ENCODE data around the gene MAP3K20. TPM values are rescaled to one million over a fixed set of nuclear protein-coding genes. Genes with fewer than 3 reads are reported as not detected.

The MAP3K20 gene
- total RNA-seq, 4 donors from 2014 or later = 24.1 to 34.5 (median 25.6) TPM

DNA sequence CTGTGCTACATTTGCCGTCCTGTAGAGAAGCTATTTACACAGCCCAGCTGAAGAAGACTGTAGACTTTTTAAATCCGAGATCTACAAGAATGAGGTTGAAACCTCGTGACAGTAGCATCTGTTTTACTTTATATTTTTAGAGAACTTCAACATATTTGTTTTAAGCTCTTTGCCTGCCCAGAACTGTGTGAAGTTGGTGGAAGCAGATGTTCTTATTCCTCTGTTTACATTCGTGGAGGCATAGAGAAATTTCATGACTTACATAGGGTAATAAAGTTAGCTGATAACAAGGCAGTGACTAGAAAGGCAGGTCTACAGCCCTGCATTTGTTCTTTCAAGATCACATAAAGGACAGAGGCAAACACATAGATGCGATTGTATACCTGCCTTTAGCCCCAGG lies 47.0 kb upstream of the MAP3K20 start:
- Histone ChIP-seq H3K27me3 (no peaks in the 10 kb centered on the region), H3K4me3 (replicated peaks in 1 of 3) (no peak overlapping the region), H3K4me1 (peaks cover 0 to 14% of the 10 kb centered on the region in 2 donors), H3K9me3 (no peaks in the 10 kb centered on the region), H3K27ac (no peak overlapping the region), H3K36me3 (no peaks in the 10 kb centered on the region)
- DNase-seq = no peak
- WGBS, 2 donors = 76 to 84% methylated on average over 5 of the region's 5 CpGs
- intact Hi-C loops (cut with DNase I) = loop anchor here (5.0 to 10.0 kb wide), 2 partner anchors 184 to 224 kb away; no protein-coding TSS in a partner anchor
- TF ChIP-seq, protein P1, sequence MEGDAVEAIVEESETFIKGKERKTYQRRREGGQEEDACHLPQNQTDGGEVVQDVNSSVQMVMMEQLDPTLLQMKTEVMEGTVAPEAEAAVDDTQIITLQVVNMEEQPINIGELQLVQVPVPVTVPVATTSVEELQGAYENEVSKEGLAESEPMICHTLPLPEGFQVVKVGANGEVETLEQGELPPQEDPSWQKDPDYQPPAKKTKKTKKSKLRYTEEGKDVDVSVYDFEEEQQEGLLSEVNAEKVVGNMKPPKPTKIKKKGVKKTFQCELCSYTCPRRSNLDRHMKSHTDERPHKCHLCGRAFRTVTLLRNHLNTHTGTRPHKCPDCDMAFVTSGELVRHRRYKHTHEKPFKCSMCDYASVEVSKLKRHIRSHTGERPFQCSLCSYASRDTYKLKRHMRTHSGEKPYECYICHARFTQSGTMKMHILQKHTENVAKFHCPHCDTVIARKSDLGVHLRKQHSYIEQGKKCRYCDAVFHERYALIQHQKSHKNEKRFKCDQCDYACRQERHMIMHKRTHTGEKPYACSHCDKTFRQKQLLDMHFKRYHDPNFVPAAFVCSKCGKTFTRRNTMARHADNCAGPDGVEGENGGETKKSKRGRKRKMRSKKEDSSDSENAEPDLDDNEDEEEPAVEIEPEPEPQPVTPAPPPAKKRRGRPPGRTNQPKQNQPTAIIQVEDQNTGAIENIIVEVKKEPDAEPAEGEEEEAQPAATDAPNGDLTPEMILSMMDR (IDR thresholded peaks at IDR 0.05) = no peak
- TF ChIP-seq POLR2A (IDR thresholded peaks at IDR 0.05) = no peak

DNA sequence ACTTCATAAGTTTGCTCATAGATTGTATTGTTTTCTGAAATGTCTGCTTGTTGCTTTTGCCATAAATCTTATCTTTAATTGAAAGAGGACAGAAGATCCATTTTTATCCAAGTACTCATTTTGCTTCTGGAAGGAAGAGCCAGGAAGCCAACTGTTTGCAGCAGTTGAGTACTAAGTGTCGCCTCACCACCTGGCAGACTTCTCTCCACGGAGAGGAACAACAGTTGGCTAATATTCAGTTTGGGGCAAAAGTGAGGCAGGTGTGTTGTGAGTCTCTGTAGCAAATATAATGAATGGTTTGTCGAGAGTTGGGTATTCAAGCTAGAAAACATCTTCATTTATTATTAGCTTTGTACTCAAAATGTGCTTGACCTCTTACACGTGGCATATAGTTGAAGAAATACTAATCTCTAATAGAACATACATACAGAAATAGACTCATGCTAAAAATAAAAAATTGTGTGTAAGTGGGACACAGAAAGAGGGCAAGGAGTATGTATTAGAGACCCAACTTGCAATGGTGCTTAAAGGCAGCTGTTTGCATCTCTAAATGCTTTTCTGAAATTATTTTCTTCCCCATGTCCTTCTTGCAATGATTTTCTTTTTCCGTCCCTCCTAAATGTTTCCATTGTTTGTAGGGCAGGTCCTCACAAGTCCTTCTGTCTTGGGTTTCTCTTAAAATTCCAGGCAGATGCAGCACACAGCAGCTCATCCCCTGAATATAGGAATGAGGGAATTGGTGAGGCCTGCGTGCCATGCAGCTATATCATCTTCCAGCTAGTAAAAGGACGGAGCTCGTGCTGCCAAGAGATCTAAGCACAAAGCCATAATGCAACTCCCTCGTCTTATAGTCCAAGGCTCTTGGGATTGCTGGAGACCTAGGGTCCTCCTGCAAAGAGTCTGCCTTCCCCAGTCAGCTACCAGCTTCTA lies 44.8 kb upstream of the MAP3K20 start:
- Histone ChIP-seq H3K27me3 (no peaks in the 10 kb centered on the region), H3K4me1 (peaks cover 0 to 14% of the 10 kb centered on the region in 2 donors), H3K27ac (no peak overlapping the region), H3K4me3 (replicated peaks in 1 of 3) (no peak overlapping the region), H3K9me3 (no peaks in the 10 kb centered on the region), H3K36me3 (no peaks in the 10 kb centered on the region)
- no peak for TF ChIP-seq POLR2A (IDR thresholded peaks at IDR 0.05)
- TF ChIP-seq, protein P1 (IDR thresholded peaks at IDR 0.05) = no peak
- 92 to 93% methylated on average over 8 to 9 of the region's 9 CpGs for WGBS, 2 donors
- DNase-seq = no peak
- intact Hi-C loops (cut with DNase I) = no loop called here

DNA sequence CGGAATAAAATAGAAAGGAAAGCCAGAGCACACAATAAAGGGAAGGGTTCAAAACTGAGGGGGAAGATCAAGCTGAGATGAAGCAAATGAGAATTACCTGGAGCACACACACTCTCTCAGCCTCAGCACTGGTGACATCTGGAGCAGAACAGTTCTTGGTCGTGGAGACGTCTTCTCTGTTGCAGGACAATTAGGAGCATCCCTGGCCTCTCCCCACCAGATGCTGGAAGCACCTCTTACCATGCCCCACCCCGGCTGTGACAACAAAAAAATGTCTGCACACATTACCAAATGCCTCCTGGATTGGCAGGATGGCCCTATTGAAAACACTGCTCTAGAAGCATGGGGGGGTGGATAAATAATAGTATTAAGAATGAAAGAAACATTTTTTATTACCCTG lies 43.6 kb upstream of the MAP3K20 start:
- H3K27ac ChIP-seq = no peak overlapping the region
- TF ChIP-seq, protein P1 (IDR thresholded peaks at IDR 0.05) = no peak
- no peak for TF ChIP-seq POLR2A (IDR thresholded peaks at IDR 0.05)
- DNase-seq = no peak
- intact Hi-C loops (cut with DNase I) = no loop called here
- no peak overlapping the region for H3K4me3 ChIP-seq (replicated peaks in 1 of 3)
- peaks cover 0 to 14% of the 10 kb centered on the region in 2 donors for H3K4me1 ChIP-seq
- 86 to 93% methylated on average over 4 of the region's 4 CpGs for WGBS, 2 donors
- no peaks in the 10 kb centered on the region for H3K9me3 ChIP-seq
- H3K36me3 ChIP-seq = no peaks in the 10 kb centered on the region
- H3K27me3 ChIP-seq = no peaks in the 10 kb centered on the region

DNA sequence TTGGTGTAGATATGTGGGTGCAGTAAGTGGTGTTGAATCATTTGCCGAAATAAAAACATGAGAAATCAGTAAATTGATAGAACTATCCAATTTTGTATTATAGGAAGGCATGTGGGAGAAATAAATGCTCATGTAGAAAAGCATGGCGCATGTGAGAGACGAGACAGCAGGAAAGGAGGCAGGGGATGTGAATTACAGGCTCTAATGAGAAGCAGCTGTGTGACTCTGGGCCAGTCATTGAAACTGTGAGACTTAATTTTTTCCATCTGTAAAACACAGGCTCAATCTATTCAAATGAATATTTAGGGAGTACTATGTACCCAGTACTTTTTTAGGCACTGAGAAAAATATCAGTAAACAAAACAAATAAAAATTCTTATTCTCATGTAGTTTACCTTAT lies 42.6 kb upstream of the MAP3K20 start:
- Histone ChIP-seq H3K27me3 (no peaks in the 10 kb centered on the region), H3K4me3 (replicated peaks in 1 of 3) (no peak overlapping the region), H3K9me3 (no peaks in the 10 kb centered on the region), H3K4me1 (peaks cover 0 to 10% of the 10 kb centered on the region in 2 donors), H3K36me3 (no peaks in the 10 kb centered on the region), H3K27ac (no peak overlapping the region)
- no peak for DNase-seq
- 91 to 95% methylated on average over 3 of the region's 3 CpGs for WGBS, 2 donors
- intact Hi-C loops (cut with DNase I) = no loop called here
- no peak for TF ChIP-seq POLR2A (IDR thresholded peaks at IDR 0.05)
- TF ChIP-seq, protein P1 (IDR thresholded peaks at IDR 0.05) = no peak

DNA sequence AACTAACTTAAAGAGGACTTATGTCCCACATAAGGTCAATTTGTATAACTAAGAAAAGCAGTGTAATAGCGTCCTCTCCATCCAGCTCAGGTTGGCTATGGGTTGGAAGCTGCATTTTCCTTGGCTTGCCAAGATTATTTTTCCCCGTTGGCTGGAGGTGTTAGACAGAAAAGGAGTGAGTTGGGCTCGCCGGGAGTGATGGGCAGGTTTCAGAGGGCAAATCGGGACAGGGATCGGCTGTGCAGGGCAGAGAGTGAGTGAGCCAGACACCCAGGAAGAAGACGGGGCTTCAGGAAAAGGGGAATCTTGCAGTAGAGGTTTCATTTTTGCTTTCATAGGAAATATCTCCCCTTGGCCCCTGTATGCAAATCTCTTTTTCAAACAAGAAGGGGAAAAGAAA lies 41.5 kb upstream of the MAP3K20 start:
- H3K9me3 ChIP-seq = no peaks in the 10 kb centered on the region
- TF ChIP-seq, protein P1 (IDR thresholded peaks at IDR 0.05) = no peak
- TF ChIP-seq POLR2A (IDR thresholded peaks at IDR 0.05) = no peak
- H3K4me1 ChIP-seq = peaks cover 0 to 9% of the 10 kb centered on the region in 2 donors
- no peak overlapping the region for H3K4me3 ChIP-seq (replicated peaks in 1 of 3)
- intact Hi-C loops (cut with DNase I) = no loop called here
- no peak for DNase-seq
- no peaks in the 10 kb centered on the region for H3K36me3 ChIP-seq
- H3K27me3 ChIP-seq = no peaks in the 10 kb centered on the region
- WGBS, 2 donors = 82% methylated on average over 7 of the region's 7 CpGs
- no peak overlapping the region for H3K27ac ChIP-seq

Measured in thyroid gland (tissue), 4 donors.